ENCODE measurements around the gene MICAL3.

The MICAL3 gene

GRCh38 chr22:17905445-17905844, 118.9 kb downstream of the MICAL3 start:
- no peak for DNase-seq

GRCh38 chr22:17903564-17904295, 120.6 kb downstream of the MICAL3 start:
- DNase-seq, result peak; percentile 69

GRCh38 chr22:17902960-17903359, 121.4 kb downstream of the MICAL3 start:
- no peak for DNase-seq

GRCh38 chr22:17898375-17898774, 126.0 kb downstream of the MICAL3 start:
- no peak for DNase-seq

GRCh38 chr22:17897858-17898257, 126.5 kb downstream of the MICAL3 start:
- DNase-seq, result no peak

- DNase-seq, result no peak
Measured at GRCh38 chr22:17897426-17897825, 126.9 kb downstream of the MICAL3 start.

- no peak for DNase-seq
Measured at GRCh38 chr22:17896586-17896985, 127.8 kb downstream of the MICAL3 start.

- DNase-seq, result no peak
Measured at GRCh38 chr22:17893900-17894535, 130.3 kb downstream of the MICAL3 start.

- DNase-seq, result no peak
Measured at GRCh38 chr22:17892376-17892775, 132.0 kb downstream of the MICAL3 start.

GRCh38 chr22:17891481-17892167, 132.7 kb downstream of the MICAL3 start:
- no peak for DNase-seq

GRCh38 chr22:17890892-17891291, 133.5 kb downstream of the MICAL3 start:
- DNase-seq, result no peak

DNA sequence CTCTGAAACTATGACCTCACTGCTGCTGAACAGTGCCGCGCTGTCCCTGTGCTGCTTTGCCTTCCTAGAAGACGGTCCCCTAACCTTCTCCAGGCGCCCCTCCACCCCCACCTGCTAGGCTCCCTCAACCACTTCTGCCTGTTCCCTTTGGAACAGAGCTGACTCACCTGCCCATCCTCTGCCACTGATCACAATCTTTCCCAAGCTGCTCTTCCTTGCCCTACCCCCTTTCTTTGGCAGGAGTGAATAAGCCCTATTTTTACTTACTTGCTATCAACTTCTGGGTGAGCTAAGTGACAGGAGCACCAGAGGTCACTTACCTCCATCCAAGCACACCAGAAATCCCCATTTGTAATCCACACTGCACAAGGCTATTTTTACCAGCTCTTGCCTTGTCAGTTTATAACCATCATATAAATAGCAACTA, 134.1 kb downstream of the MICAL3 start:
- no peak for DNase-seq

- DNase-seq, result peak; percentile 29
Measured at GRCh38 chr22:17888855-17889254, 135.5 kb downstream of the MICAL3 start.

DNA sequence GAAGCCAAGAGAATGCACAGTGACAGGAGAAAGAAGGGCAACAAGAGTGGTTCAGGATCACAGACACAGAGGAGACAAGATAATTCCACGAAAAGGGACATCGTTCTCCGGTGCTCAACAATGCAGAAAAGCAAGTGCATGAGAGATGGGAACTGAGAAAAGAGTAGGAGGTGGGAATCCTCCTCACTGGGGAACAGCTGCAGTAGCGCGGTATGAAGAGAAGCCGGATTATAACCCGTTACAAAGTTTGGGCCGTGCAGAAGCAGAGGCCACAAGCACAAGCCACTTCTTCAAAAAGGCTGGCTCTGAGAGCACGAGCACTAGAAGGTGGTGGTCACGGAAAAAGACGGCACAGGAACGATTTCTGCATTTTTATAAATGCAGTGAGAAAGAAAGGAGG, 135.9 kb downstream of the MICAL3 start:
- no peak for DNase-seq

DNA sequence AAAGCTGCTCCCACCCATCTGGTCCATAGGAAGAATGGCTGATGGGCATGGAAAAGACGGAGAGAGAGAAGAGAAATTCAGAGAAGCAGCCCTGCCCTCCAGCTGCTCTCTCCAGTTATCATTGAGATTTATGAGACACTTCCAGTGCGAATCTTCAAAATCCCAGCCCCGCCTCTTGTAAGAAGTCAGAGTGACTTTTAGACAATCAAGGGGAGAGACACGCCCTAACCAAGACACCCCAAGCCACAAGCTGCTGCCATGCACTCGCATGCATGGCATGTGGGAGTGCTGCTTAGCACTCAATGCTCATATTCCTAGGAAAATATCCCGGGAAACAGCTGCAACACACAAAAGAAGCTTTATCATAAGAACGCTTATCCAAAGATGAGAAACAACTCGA, 139.5 kb downstream of the MICAL3 start:
- no peak for DNase-seq

- no peak for DNase-seq
Measured at GRCh38 chr22:17884084-17884483, 140.3 kb downstream of the MICAL3 start.

DNA sequence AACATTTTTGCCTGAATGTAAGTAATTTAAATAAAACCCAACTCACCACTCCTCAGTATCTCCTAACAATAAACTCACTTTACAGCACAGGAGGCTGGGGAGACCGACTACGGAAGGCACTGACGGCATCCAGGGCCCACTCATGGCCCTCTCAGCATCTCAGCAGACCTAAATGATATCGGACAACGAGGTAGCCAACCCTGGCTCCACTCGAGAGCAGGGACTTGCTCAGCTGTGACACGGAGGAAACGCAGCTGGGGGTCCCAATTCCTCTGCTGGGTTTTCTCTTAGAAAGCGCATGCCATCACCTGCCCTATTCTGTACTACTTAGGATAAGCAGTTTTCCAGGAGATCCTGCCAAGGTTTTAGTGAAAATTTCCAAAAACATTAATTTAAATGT, 141.0 kb downstream of the MICAL3 start:
- no peak for DNase-seq

GRCh38 chr22:17882727-17883126, 141.6 kb downstream of the MICAL3 start:
- no peak for DNase-seq

DNA sequence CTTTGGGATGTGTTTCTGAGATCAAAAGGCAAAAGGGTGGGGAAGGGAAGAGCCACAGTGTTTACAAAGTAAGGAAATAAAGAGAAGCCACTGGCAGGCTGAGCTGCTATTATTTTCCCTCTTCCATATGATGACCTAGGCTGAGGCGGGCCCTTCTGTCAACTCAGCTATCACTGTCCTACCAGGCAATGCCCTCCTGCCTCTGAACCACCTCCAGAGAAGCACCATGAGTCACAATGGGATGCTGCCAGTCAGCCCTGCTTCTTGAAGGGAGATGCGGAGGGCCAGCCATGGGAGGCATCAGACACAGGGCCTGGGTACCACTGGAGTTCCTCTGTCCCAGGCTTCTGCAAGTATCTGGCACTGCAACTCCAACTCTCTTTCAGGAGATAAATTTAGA, 142.2 kb downstream of the MICAL3 start:
- DNase-seq, result no peak

DNA sequence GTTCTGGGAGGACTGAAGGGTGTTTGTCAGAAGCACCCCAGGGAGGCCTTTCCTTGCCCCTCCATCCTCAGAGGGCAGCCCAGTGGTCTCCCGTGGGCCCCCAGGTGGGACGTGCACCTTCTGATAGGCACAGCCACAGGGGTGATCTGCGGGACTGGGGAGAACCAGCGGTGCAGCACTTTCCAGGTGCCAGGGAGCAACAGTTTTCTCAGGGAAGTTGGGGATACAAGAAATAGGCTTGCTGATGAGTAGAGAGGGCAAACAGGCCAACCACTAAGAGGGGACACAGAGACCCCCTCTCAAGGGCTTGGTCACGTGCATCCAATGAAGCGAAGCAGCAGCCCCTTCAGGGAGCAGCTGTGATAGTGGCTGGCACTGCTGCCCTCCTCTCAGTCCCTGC, 143.0 kb downstream of the MICAL3 start:
- no peak for DNase-seq

GRCh38 chr22:17880468-17880867, 143.9 kb downstream of the MICAL3 start:
- DNase-seq, result no peak

GRCh38 chr22:17880020-17880419, 144.3 kb downstream of the MICAL3 start:
- DNase-seq, result no peak

DNA sequence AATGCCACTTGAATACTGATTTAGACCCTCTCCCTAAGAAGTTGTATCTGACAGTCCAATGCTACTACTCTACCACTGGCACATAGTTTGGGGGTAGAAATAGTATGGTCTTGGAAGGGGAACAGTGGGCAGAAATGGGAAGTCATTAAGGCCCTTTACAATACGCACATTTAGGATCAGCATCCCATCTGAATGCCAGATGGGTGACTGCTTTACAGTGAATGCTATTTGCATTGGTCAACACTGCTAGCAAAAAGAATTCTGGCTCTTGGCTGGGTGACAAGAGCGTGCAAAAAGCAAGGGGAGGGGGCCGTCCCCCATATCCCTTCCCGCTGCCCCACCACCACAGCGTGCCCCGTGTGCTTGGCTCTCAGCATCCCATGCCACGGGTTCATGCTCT, 145.4 kb downstream of the MICAL3 start:
- no peak for DNase-seq

- no peak for DNase-seq
Measured at GRCh38 chr22:17878186-17878694, 146.1 kb downstream of the MICAL3 start.

All from eye (tissue), 1 donor.